GM19238 (cell line): Measurements from ENCODE around the gene TAS2R14.

Experiments
- DNase-seq: peaks from one replicate; pipeline ENCODE4 v3.0.0; 2011; ENCODE audit warnings: low spot score; ENCODE audit not compliant: insufficient read length

TAS2R14 gene

GRCh38 chr12:10909462-10909861 is 29.6 kb downstream of the TAS2R14 start, which contains the start of gene TAS2R13:
Gene TAS2R13, minus strand, starts transcription at chr12:10909562. Its CDS starts 264 bp downstream, at chr12:10909298.
- no peak for DNase-seq

GRCh38 chr12:10904686-10905085 is 34.4 kb downstream of the TAS2R14 start:
- DNase-seq, result no peak

GRCh38 chr12:10901427-10901826 is 37.6 kb downstream of the TAS2R14 start:
- no peak for DNase-seq

- no peak for DNase-seq
Measured at GRCh38 chr12:10900972-10901371, 38.1 kb downstream of the TAS2R14 start.

- no peak for DNase-seq
Measured at GRCh38 chr12:10900530-10900929, 38.5 kb downstream of the TAS2R14 start.

- no peak for DNase-seq
Measured at GRCh38 chr12:10896854-10897253, 42.2 kb downstream of the TAS2R14 start.

GRCh38 chr12:10891937-10892336 is 47.1 kb downstream of the TAS2R14 start:
- DNase-seq, result no peak

GRCh38 chr12:10889226-10889625 is 49.8 kb downstream of the TAS2R14 start:
- DNase-seq, result no peak
